Measurements from ENCODE around the gene ATG4C. TPM values are rescaled to one million over a fixed set of nuclear protein-coding genes. Genes with fewer than 3 reads are reported as not detected.

Gene ATG4C
- total and polyA plus RNA-seq, 2 of the 4 experiments (the other 2 are of a cell fraction), result 4.7 to 7.2 TPM

DNA sequence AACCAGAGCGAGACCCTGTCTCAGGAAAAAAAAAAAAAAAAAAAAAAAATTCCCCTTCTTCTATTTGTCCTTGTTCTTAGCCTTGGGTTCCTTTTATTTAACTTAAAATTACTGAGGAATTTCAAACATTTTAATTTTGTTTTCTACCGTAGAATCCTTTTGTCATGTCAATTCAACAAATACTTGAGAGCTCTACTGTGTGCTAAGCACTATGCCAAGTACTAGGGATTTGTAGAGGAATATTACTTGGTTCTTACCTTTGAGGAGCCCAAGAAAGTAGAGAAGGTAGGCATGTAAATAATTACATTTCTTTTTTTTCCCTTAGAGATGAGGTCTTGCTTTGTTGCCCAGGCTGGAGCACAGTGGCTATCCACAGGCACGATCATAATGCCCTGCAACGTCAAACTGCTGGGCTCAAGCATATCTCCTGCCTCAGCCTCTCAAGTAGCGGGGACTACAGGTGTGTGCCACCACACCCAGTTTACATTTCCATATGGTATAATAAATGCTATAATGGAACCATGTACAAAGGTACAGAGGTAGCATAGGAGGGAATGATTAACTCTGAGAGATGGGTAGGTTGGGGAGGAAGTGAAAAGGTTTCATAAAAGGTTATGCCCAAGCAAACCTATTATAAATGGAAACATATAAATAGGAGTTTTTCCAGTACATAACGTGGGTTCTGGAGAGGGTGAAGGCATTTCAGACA lies 104.0 kb downstream of the ATG4C start:
- Histone ChIP-seq H3K14ac (replicated peaks; ENCODE audit: low read depth, low read length) (no peak overlapping the region), H2AK9ac (replicated peaks; ENCODE audit: low read depth, low read length, poor library complexity) (no peak overlapping the region), H3K79me1 (ENCODE audit: low read depth in 1 of 2, low read length in 2 of 2) (no peaks in the 10 kb centered on the region), H4K5ac (ENCODE audit: low read depth, low read length) (no peak overlapping the region), H3K9ac (ENCODE audit: low read depth, low read length) (no peak overlapping the region), H3K56ac (ENCODE audit: extremely low read depth, insufficient read depth, low read length) (no peak overlapping the region), H2BK20ac (ENCODE audit: low read depth, low read length) (no peak overlapping the region), H4K20me1 (ENCODE audit: insufficient read depth, low read length) (no peaks in the 10 kb centered on the region), H3K4me2 (ENCODE audit: low read depth, low read length) (no peak overlapping the region), H2AFZ (replicated peaks; ENCODE audit: low read length, poor library complexity) (no peak overlapping the region), H3K27ac (ENCODE audit: insufficient read depth, low read length) (no peak overlapping the region), H2AK5ac (ENCODE audit: low read depth, low read length) (no peak overlapping the region), H3K4ac (ENCODE audit: low read depth, low read length) (no peak overlapping the region), H3K4me1 (ENCODE audit: control insufficient read depth, insufficient read depth, low read length) (no peaks in the 10 kb centered on the region), H3K27me3 (ENCODE audit: control insufficient read depth, insufficient read depth, low read length) (peaks cover 3% of the 10 kb centered on the region), H3K9me1 (ENCODE audit: insufficient read depth, low read length) (no peaks in the 10 kb centered on the region), H2BK120ac (ENCODE audit: low read depth, low read length) (no peak overlapping the region), H4K8ac (ENCODE audit: low read depth in 2 of 2, low read length in 2 of 2) (no peak overlapping the region), H3K4me3 (ENCODE audit: insufficient read depth, low read depth, low read length) (no peak overlapping the region), H3K9me3 (ENCODE audit: control insufficient read depth, insufficient read depth, low read length) (no peaks in the 10 kb centered on the region), H2BK5ac (ENCODE audit: low read depth, low read length, poor library complexity, severe bottlenecking) (no peak overlapping the region), H4K91ac (ENCODE audit: insufficient read depth, low read depth, low read length) (no peak overlapping the region), H2BK15ac (ENCODE audit: low read depth, low read length) (no peak overlapping the region), H3K23ac (ENCODE audit: low read depth, low read length) (no peak overlapping the region), H3K36me3 (ENCODE audit: control insufficient read depth, insufficient read depth, low read length) (no peaks in the 10 kb centered on the region), H3K18ac (ENCODE audit: low read depth, low read length) (no peak overlapping the region)
- ChIA-PET POLR2A (ENCODE audit: unreplicated experiment) (no interaction called here), CTCF (interaction anchor here (0.6 kb wide), 1 partner anchor 332 kb away, joined by 3 read pairs; no protein-coding TSS in a partner anchor)
- intact Hi-C loops (cut with micrococcal nuclease), result no loop called here
- no peak for TF ChIP-seq RAD21 (IDR thresholded peaks at IDR 0.05; ENCODE audit: low read length)
- TF ChIP-seq FOS (IDR thresholded peaks at IDR 0.05; ENCODE audit: low read depth, low read length), result no peak
- TF ChIP-seq, protein P1, sequence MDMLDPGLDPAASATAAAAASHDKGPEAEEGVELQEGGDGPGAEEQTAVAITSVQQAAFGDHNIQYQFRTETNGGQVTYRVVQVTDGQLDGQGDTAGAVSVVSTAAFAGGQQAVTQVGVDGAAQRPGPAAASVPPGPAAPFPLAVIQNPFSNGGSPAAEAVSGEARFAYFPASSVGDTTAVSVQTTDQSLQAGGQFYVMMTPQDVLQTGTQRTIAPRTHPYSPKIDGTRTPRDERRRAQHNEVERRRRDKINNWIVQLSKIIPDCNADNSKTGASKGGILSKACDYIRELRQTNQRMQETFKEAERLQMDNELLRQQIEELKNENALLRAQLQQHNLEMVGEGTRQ (IDR thresholded peaks at IDR 0.05; ENCODE audit: low read depth, low read length), result no peak
- no peak for TF ChIP-seq SMC3 (IDR thresholded peaks at IDR 0.05; ENCODE audit: low read depth, low read length)
- TF ChIP-seq CEBPB (IDR thresholded peaks at IDR 0.05; ENCODE audit: low read depth, low read length), result no peak
- no peak for TF ChIP-seq CHD1 (IDR thresholded peaks at IDR 0.05; ENCODE audit: low read depth, low read length)
- TF ChIP-seq RCOR1 (IDR thresholded peaks at IDR 0.05; ENCODE audit: insufficient replicate concordance, low read length), result no peak
- TF ChIP-seq POLR2A (IDR thresholded peaks at IDR 0.05; ENCODE audit: low read depth, low read length), result no peak
- TF ChIP-seq, protein P2, sequence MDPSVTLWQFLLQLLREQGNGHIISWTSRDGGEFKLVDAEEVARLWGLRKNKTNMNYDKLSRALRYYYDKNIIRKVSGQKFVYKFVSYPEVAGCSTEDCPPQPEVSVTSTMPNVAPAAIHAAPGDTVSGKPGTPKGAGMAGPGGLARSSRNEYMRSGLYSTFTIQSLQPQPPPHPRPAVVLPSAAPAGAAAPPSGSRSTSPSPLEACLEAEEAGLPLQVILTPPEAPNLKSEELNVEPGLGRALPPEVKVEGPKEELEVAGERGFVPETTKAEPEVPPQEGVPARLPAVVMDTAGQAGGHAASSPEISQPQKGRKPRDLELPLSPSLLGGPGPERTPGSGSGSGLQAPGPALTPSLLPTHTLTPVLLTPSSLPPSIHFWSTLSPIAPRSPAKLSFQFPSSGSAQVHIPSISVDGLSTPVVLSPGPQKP (IDR thresholded peaks at IDR 0.05; ENCODE audit: borderline replicate concordance, low read depth, low read length), result no peak
- no peak for TF ChIP-seq NFE2L2 (IDR thresholded peaks at IDR 0.05; ENCODE audit: low read depth, low read length)
- TF ChIP-seq MAFK (IDR thresholded peaks at IDR 0.05; ENCODE audit: low read depth, low read length), result no peak
- TF ChIP-seq MAZ (IDR thresholded peaks at IDR 0.05; ENCODE audit: borderline replicate concordance, low read depth, low read length), result no peak
- TF ChIP-seq, protein P3, sequence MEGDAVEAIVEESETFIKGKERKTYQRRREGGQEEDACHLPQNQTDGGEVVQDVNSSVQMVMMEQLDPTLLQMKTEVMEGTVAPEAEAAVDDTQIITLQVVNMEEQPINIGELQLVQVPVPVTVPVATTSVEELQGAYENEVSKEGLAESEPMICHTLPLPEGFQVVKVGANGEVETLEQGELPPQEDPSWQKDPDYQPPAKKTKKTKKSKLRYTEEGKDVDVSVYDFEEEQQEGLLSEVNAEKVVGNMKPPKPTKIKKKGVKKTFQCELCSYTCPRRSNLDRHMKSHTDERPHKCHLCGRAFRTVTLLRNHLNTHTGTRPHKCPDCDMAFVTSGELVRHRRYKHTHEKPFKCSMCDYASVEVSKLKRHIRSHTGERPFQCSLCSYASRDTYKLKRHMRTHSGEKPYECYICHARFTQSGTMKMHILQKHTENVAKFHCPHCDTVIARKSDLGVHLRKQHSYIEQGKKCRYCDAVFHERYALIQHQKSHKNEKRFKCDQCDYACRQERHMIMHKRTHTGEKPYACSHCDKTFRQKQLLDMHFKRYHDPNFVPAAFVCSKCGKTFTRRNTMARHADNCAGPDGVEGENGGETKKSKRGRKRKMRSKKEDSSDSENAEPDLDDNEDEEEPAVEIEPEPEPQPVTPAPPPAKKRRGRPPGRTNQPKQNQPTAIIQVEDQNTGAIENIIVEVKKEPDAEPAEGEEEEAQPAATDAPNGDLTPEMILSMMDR (conservative IDR thresholded peaks at IDR 0.05; ENCODE audit: low read depth, low read length), result no peak
- no peak for TF ChIP-seq MXI1 (IDR thresholded peaks at IDR 0.05; ENCODE audit: borderline replicate concordance, low read depth, low read length)
- TF ChIP-seq RFX5 (IDR thresholded peaks at IDR 0.05; ENCODE audit: low read depth, low read length), result no peak
- no peak for TF ChIP-seq BHLHE40 (IDR thresholded peaks at IDR 0.05; ENCODE audit: low read depth, low read length)
- DNase-seq, result no peak
- no TSS peak for BruUV-seq (replicated peaks)
- in situ Hi-C loops (cut with MboI; ENCODE audit: low sequenced_read_pairs), result no loop called here
- dilution Hi-C loops (cut with HindIII; ENCODE audit: low sequenced_read_pairs, unreplicated experiment), result no loop called here
- no CpG with 5 or more reads among the region's 6 CpGs for WGBS, 2 experiments (ENCODE audit: extremely low coverage in 2 of 2, insufficient read length in 1 of 2)
- ATAC-seq (ENCODE audit: low read depth), result no peak

Measured in IMR-90 (cell line).